Keratinocyte (primary cell): Measurements from ENCODE around the gene LAMB1. TPM values are rescaled to one million over a fixed set of nuclear protein-coding genes. Genes with fewer than 3 reads are reported as not detected.

ENCODE experiments used
- DNase-seq: peaks from one replicate; pipeline ENCODE4 v3.0.0-alpha.2; 2011; ENCODE audit warnings: low read depth, missing footprints, low spot score
- FAIRE-seq: peaks from 2 replicates; lab custom pipeline; 2011; peaks lifted over from hg19 to GRCh38; lab: Jason Lieb, UNC
- H2AFZ ChIP-seq: 2 replicates; pipeline ENCODE4 v1.6.0; 2012; ENCODE audit warnings: low read length, control low read depth, inconsistent platforms; ENCODE audit not compliant: control insufficient read depth
- H3K27ac ChIP-seq: 2 replicates; pipeline ENCODE4 v1.5.1; 2011; ENCODE audit warnings: low read length; ENCODE audit not compliant: control insufficient read depth, insufficient read depth
- H3K27me3 ChIP-seq: 3 replicates; pipeline ENCODE4 v1.6.0; 2011; ENCODE audit warnings: low read length; ENCODE audit not compliant: control insufficient read depth, insufficient read depth; ENCODE audit errors: extremely low read depth
- H3K36me3 ChIP-seq, 2 experiments: 2 replicates in 1 of 2; 3 replicates in 1 of 2; pipeline ENCODE4 v1.5.1; 2011; ENCODE audit warnings: low read length in 2 of 2, mild to moderate bottlenecking in 1 of 2; ENCODE audit not compliant: control insufficient read depth in 2 of 2, insufficient read depth in 2 of 2; ENCODE audit errors: extremely low read depth in 1 of 2
- H3K4me1 ChIP-seq: 3 replicates; pipeline ENCODE4 v1.5.1; 2011; ENCODE audit warnings: low read length; ENCODE audit not compliant: control insufficient read depth, insufficient read depth; ENCODE audit errors: extremely low read depth
- H3K4me2 ChIP-seq: 3 replicates; pipeline ENCODE4 v1.6.0; 2011; ENCODE audit warnings: low read depth, low read length; ENCODE audit not compliant: control insufficient read depth, insufficient read depth; ENCODE audit errors: extremely low read depth
- H3K4me3 ChIP-seq, 3 experiments: fragments of 200-600 bp in 1 of 3; sonication (generic) in 1 of 3; 2 replicates in 2 of 3; 3 replicates in 1 of 3; pipeline ENCODE4 v1.5.1; 2011 to 2016; ENCODE audit warnings: low read length in 3 of 3, mild to moderate bottlenecking in 3 of 3, control low read depth in 2 of 3, inconsistent platforms in 1 of 3, low read depth in 1 of 3, mixed read lengths in 1 of 3, mixed run types in 1 of 3, moderate library complexity in 1 of 3; ENCODE audit not compliant: control insufficient read depth in 2 of 3, insufficient read depth in 2 of 3; ENCODE audit errors: extremely low read depth in 1 of 3
- H3K79me2 ChIP-seq: 2 replicates; pipeline ENCODE4 v1.6.0; 2012; ENCODE audit warnings: low read length; ENCODE audit not compliant: control insufficient read depth, insufficient read depth
- H3K9ac ChIP-seq: 3 replicates; pipeline ENCODE4 v1.6.0; 2011; ENCODE audit warnings: low read length; ENCODE audit not compliant: control insufficient read depth, insufficient read depth; ENCODE audit errors: extremely low read depth
- H3K9me1 ChIP-seq: 3 replicates; pipeline ENCODE4 v1.6.0; 2011; ENCODE audit warnings: low read length; ENCODE audit not compliant: control insufficient read depth, insufficient read depth; ENCODE audit errors: extremely low read depth
- H3K9me3 ChIP-seq: 2 replicates; pipeline ENCODE4 v1.5.1; 2012; ENCODE audit warnings: low read depth, low read length; ENCODE audit not compliant: control insufficient read depth
- H4K20me1 ChIP-seq: 3 replicates; pipeline ENCODE4 v1.6.0; 2011; ENCODE audit warnings: low read length; ENCODE audit not compliant: control insufficient read depth, insufficient read depth; ENCODE audit errors: extremely low read depth
- CTCF ChIP-seq, 3 experiments: IDR thresholded peaks in 1 of 3; conservative IDR thresholded peaks in 1 of 3; optimal IDR thresholded peaks in 1 of 3; 2 replicates in 2 of 3; 3 replicates in 1 of 3; pipeline versions ENCODE3 to v1.5.1; 2011; ENCODE audit warnings: low read length in 3 of 3, mild to moderate bottlenecking in 3 of 3, moderate library complexity in 2 of 3, control low read depth in 1 of 3, inconsistent platforms in 1 of 3; ENCODE audit not compliant: insufficient read depth in 2 of 3; ENCODE audit errors: extremely low read depth in 1 of 3
- EZH2 ChIP-seq: IDR thresholded peaks from one replicate; pipeline ENCODE4 v1.6.1; 2012; ENCODE audit warnings: inconsistent platforms, mild to moderate bottlenecking, low read length, moderate library complexity
- dilution Hi-C: fragments of 300-500 bp; cut with MboI; formaldehyde crosslinking; loops from one replicate; pipeline ENCODE4 v1.7.0; 2020; ENCODE audit warnings: low sequenced_read_pairs; ENCODE audit not compliant: extremely low pct_ligation_motif_present
- polyA plus RNA-seq, 5 experiments: library from polyadenylated mRNA; depleted of rRNA in 3 of 5; stranded (reverse) in 3 of 5; stranded (forward) in 1 of 5; unstranded in 1 of 5; fragments of >200 nt; gene quantifications; 1 replicate in 1 of 5; 2 replicates in 3 of 5; 3 replicates in 1 of 5; pipeline versions ENCODE4 v1.2.1 to v1.2.3, GENCODE V29; 2011 to 2012; ENCODE audit warnings: missing spikeins in 2 of 5, low read depth in 1 of 5, low replicate concordance in 1 of 5

LAMB1 gene
- polyA plus RNA-seq, 1 donor (not counting 4 experiments of a cell fraction or from before 2014, with no cell fraction given): 97.9 TPM

GRCh38 chr7:107943018-107943417, 59.9 kb downstream of the LAMB1 start:
- H3K79me2 ChIP-seq: no peaks in the 10 kb centered on the region
- dilution Hi-C loops: no loop called here

GRCh38 chr7:107940951-107941350, 62.0 kb downstream of the LAMB1 start:
- H3K36me3 ChIP-seq: peaks cover 17 to 47% of the 10 kb centered on the region in 2 experiments
- H4K20me1 ChIP-seq: no peaks in the 10 kb centered on the region
- no peaks in the 10 kb centered on the region for H3K9me3 ChIP-seq
- dilution Hi-C loops: no loop called here
- H3K4me1 ChIP-seq: peaks cover 29% of the 10 kb centered on the region
- no peak overlapping the region for H3K9ac ChIP-seq
- TF ChIP-seq EZH2 (no peak), CTCF (optimal IDR thresholded peaks at IDR 0.05 in 1 of 3, IDR thresholded peaks at IDR 0.05 in 1 of 3, conservative IDR thresholded peaks at IDR 0.05 in 1 of 3; ENCODE audit: extremely low read depth in 1 of 3, insufficient read depth in 2 of 3, low read length in 3 of 3) (no peak)
- no peak overlapping the region for H3K4me3 ChIP-seq
- no peak overlapping the region for H3K4me2 ChIP-seq
- no peak for DNase-seq
- H3K27me3 ChIP-seq: no peaks in the 10 kb centered on the region
- H3K9me1 ChIP-seq: peaks cover 3% of the 10 kb centered on the region
- FAIRE-seq: no peak
- H3K27ac ChIP-seq: no peak overlapping the region
- H2AFZ ChIP-seq: no peak overlapping the region
- no peaks in the 10 kb centered on the region for H3K79me2 ChIP-seq

More at GRCh38 chr7:107943018-107943417, 59.9 kb downstream of the LAMB1 start:
- Histone ChIP-seq H3K27ac (no peak overlapping the region), H2AFZ (no peak overlapping the region), H3K4me1 (peaks cover 22% of the 10 kb centered on the region), H3K4me2 (no peak overlapping the region), H3K4me3 (no peak overlapping the region), H4K20me1 (no peaks in the 10 kb centered on the region), H3K9me1 (peaks cover 6% of the 10 kb centered on the region), H3K36me3 (peaks cover 19 to 54% of the 10 kb centered on the region in 2 experiments), H3K9ac (no peak overlapping the region), H3K9me3 (no peaks in the 10 kb centered on the region), H3K27me3 (no peaks in the 10 kb centered on the region)
- DNase-seq (no peak), FAIRE-seq (no peak)
- TF ChIP-seq EZH2: no peak
- no peak for TF ChIP-seq CTCF (optimal IDR thresholded peaks at IDR 0.05 in 1 of 3, IDR thresholded peaks at IDR 0.05 in 1 of 3, conservative IDR thresholded peaks at IDR 0.05 in 1 of 3; ENCODE audit: extremely low read depth in 1 of 3, insufficient read depth in 2 of 3, low read length in 3 of 3)
